MM.1S (cell line): ENCODE measurements around the gene KRTAP5-7.

ENCODE experiments used
- CTCF ChIP-seq: fragments of 300-600 bp; sonication (generic); IDR thresholded peaks from 2 replicates; pipeline ENCODE4 v1.5.1; 2016; ENCODE audit warnings: antibody characterized with exemption, low read length, mixed read lengths
- EZH2phosphoT487 ChIP-seq: fragments of 300-600 bp; sonication (generic); IDR thresholded peaks from 2 replicates; pipeline ENCODE4 v1.6.1; 2018; ENCODE audit warnings: antibody characterized with exemption, low read length

DNA sequence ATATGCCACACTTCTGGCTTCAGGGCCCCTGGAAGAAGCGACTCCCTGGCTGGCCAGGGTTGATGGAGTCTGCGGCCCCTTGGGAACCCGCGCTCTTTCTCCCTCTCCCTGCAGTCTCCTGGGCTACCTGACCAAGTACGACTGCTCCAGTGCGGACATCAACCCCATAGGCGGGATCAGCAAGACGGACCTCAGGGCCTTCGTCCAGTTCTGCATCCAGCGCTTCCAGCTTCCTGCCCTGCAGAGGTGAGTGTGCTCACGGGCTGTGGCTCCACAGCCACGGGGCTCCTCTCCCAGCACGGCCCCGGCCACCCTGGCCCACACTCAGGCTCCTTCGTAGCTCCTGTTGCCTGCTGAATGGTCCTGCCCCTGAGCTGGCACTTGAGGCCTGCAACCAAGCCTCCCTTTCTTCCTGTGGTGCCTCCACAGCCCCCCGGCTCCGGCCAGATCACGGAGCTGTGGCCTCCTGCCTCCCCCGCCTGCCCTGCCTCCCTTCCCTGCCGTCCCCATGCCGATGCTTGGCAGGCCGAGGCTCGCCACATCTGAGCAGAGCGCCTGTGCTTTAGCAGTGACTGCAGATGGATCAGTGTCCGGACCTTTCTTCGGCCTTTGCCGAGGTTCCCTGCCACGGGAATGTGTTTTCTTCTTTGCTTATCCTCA, 36.2 kb upstream of the KRTAP5-7 start:
- TF ChIP-seq EZH2phosphoT487 (no peak), CTCF (no peak)
